Measurements from ENCODE around the gene CDKN1C. TPM values are rescaled to one million over a fixed set of nuclear protein-coding genes. Genes with fewer than 3 reads are reported as not detected.

CDKN1C gene
- total RNA-seq, 4 donors from 2014 or later = 27.1 to 52.7 (median 31.4) TPM

- intact Hi-C loops (cut with DNase I; ENCODE audit: low total_unique reads) = no loop called here
- no peak for DNase-seq (ENCODE audit: low spot score in 2 of 2)
- TF ChIP-seq POLR2A (IDR thresholded peaks at IDR 0.05) = no peak
- no peak for TF ChIP-seq CTCF (IDR thresholded peaks at IDR 0.05)
- H3K4me3 ChIP-seq (ENCODE audit: low read depth, poor library complexity, severe bottlenecking) = no peak overlapping the region
- WGBS, 2 donors = 77 to 85% methylated on average over 7 to 8 of the region's 12 CpGs
These were observed 40.6 kb downstream of the CDKN1C start for GRCh38 chr11:2844996-2845395.

GRCh38 chr11:2844116-2844842 lies 41.3 kb downstream of the CDKN1C start:
- H3K4me3 ChIP-seq (ENCODE audit: low read depth, poor library complexity, severe bottlenecking) = no peak overlapping the region
- 50% methylated on average over 14 to 19 of the region's 19 CpGs for WGBS, 2 donors
- TF ChIP-seq POLR2A (IDR thresholded peaks at IDR 0.05) = no peak
- TF ChIP-seq CTCF (IDR thresholded peaks at IDR 0.05) = no peak
- no peak for DNase-seq (ENCODE audit: low spot score in 2 of 2)
- intact Hi-C loops (cut with DNase I; ENCODE audit: low total_unique reads) = no loop called here

- DNase-seq (ENCODE audit: low spot score in 2 of 2) = no peak
- intact Hi-C loops (cut with DNase I; ENCODE audit: low total_unique reads) = no loop called here
- no peak overlapping the region for H3K4me3 ChIP-seq (ENCODE audit: low read depth, poor library complexity, severe bottlenecking)
- TF ChIP-seq CTCF (IDR thresholded peaks at IDR 0.05) = no peak
- TF ChIP-seq POLR2A (IDR thresholded peaks at IDR 0.05) = no peak
- WGBS, 2 donors = 70 to 78% methylated on average over 14 of the region's 14 CpGs
These were observed 42.0 kb downstream of the CDKN1C start for GRCh38 chr11:2843551-2843950.

- no peak for DNase-seq (ENCODE audit: low spot score in 2 of 2)
- TF ChIP-seq CTCF (IDR thresholded peaks at IDR 0.05) (no peak), POLR2A (IDR thresholded peaks at IDR 0.05) (no peak)
- WGBS, 2 donors = 95 to 97% methylated on average over 11 to 16 of the region's 16 CpGs
- no peak overlapping the region for H3K4me3 ChIP-seq (ENCODE audit: low read depth, poor library complexity, severe bottlenecking)
- intact Hi-C loops (cut with DNase I; ENCODE audit: low total_unique reads) = no loop called here
These were observed 42.7 kb downstream of the CDKN1C start for GRCh38 chr11:2842876-2843275.

GRCh38 chr11:2841411-2842190 lies 44.0 kb downstream of the CDKN1C start:
- 90 to 92% methylated on average over 22 to 25 of the region's 26 CpGs for WGBS, 2 donors
- TF ChIP-seq CTCF (IDR thresholded peaks at IDR 0.05) (no peak), POLR2A (IDR thresholded peaks at IDR 0.05) (no peak)
- H3K4me3 ChIP-seq (ENCODE audit: low read depth, poor library complexity, severe bottlenecking) = no peak overlapping the region
- intact Hi-C loops (cut with DNase I; ENCODE audit: low total_unique reads) = no loop called here
- no peak for DNase-seq (ENCODE audit: low spot score in 2 of 2)
